Measurements from ENCODE around the gene STARD13. TPM values are rescaled to one million over a fixed set of nuclear protein-coding genes. Genes with fewer than 3 reads are reported as not detected.

The STARD13 gene
- total RNA-seq, 1 experiment from 2014 or later, result 2.1 TPM

DNA sequence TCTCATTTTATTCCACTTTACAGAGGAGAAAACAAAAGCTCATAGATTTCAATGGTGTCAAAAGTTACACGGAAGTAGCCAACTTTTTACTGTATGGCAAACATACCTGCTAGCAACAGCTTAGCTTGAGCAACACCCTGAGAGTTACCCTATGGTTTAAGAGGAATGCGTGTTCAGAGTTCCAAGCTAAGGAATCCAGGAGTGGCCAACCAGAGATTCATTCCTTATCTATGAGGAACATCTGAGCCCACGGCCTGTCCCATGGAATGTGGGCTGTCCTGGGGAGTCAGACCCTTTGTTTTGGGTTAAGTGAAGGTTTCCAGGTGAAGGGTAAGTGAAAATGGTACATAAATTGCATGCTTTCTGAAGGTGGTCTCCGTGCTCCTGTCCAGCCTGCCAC is 67.5 kb downstream of the STARD13 start:
- H3K4me1 ChIP-seq (ENCODE audit: insufficient read depth, low read length), result peaks cover 8% of the 10 kb centered on the region; the same call in 1 of the 2 replicates
- no peak overlapping the region for H3K27ac ChIP-seq (ENCODE audit: insufficient read length, low read depth, low read length)
- H3K79me2 ChIP-seq (ENCODE audit: insufficient read depth, low read length), result no peaks in the 10 kb centered on the region
- no peak overlapping the region for H2BK120ac ChIP-seq (ENCODE audit: low read depth, low read length, poor library complexity, severe bottlenecking)
- no peak overlapping the region for H3K18ac ChIP-seq (ENCODE audit: insufficient read length, low read depth, low read length)
- DNase-seq, result no peak
- H2AK5ac ChIP-seq (ENCODE audit: insufficient read length, low read length), result no peak overlapping the region
- Mint-ChIP-seq H3K4me3 (no peak overlapping the region), H3K36me3 (ENCODE audit: insufficient read depth in 1 of 3, low read depth in 3 of 3) (no peaks in the 10 kb centered on the region; a peak in 1 of 7 replicates), H3K27ac (no peak overlapping the region; a peak in 1 of 7 replicates), H3K9me3 (no peaks in the 10 kb centered on the region), H3K27me3 (ENCODE audit: low read depth) (no peaks in the 10 kb centered on the region), H3K4me1 (peaks cover 22 to 24% of the 10 kb centered on the region in 2 experiments)
- H3T11ph ChIP-seq (ENCODE audit: low read length), result no peak overlapping the region
- no peak overlapping the region for H4K5ac ChIP-seq (ENCODE audit: insufficient read length, low read depth, low read length)
- no peaks in the 10 kb centered on the region for H4K20me1 ChIP-seq (ENCODE audit: control insufficient read depth, insufficient read depth, insufficient read length)
- H2AFZ ChIP-seq (ENCODE audit: low read length), result no peak overlapping the region
- H3K9me3 ChIP-seq (ENCODE audit: control insufficient read depth, low read depth, low read length), result no peaks in the 10 kb centered on the region
- no peaks in the 10 kb centered on the region for H3K23me2 ChIP-seq (ENCODE audit: insufficient read length, low read depth, low read length, poor library complexity, severe bottlenecking)
- H3K14ac ChIP-seq (ENCODE audit: insufficient read depth, low read length), result no peak overlapping the region
- H2BK20ac ChIP-seq (ENCODE audit: low read depth, low read length, poor library complexity, severe bottlenecking), result no peak overlapping the region
- no peak overlapping the region for H2BK12ac ChIP-seq (ENCODE audit: insufficient read length, low read depth, low read length)
- WGBS (ENCODE audit: extremely low coverage, insufficient read length, low lambda C conversion rate), result no CpG with 5 or more reads among the region's 4 CpGs
- H3K4ac ChIP-seq (ENCODE audit: low read depth, low read length), result no peak overlapping the region
- no peak overlapping the region for H2BK15ac ChIP-seq (ENCODE audit: low read depth, low read length)
- no peak overlapping the region for H3K9ac ChIP-seq (ENCODE audit: extremely low read depth, insufficient read length, low read length)
- H3K4me2 ChIP-seq (ENCODE audit: insufficient read depth, insufficient read length, low read length), result no peak overlapping the region
- H2BK5ac ChIP-seq (ENCODE audit: insufficient read length, low read length), result no peak overlapping the region
- H4K91ac ChIP-seq (ENCODE audit: insufficient read length, low read depth, low read length), result no peak overlapping the region
- H3K79me1 ChIP-seq (ENCODE audit: insufficient read depth, low read depth, low read length, poor library complexity, severe bottlenecking), result no peaks in the 10 kb centered on the region
- TF ChIP-seq, protein P1, sequence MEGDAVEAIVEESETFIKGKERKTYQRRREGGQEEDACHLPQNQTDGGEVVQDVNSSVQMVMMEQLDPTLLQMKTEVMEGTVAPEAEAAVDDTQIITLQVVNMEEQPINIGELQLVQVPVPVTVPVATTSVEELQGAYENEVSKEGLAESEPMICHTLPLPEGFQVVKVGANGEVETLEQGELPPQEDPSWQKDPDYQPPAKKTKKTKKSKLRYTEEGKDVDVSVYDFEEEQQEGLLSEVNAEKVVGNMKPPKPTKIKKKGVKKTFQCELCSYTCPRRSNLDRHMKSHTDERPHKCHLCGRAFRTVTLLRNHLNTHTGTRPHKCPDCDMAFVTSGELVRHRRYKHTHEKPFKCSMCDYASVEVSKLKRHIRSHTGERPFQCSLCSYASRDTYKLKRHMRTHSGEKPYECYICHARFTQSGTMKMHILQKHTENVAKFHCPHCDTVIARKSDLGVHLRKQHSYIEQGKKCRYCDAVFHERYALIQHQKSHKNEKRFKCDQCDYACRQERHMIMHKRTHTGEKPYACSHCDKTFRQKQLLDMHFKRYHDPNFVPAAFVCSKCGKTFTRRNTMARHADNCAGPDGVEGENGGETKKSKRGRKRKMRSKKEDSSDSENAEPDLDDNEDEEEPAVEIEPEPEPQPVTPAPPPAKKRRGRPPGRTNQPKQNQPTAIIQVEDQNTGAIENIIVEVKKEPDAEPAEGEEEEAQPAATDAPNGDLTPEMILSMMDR (conservative IDR thresholded peaks at IDR 0.05), result no peak
- no peak overlapping the region for H3K23ac ChIP-seq (ENCODE audit: insufficient read length, low read depth, low read length)
- H3K56ac ChIP-seq (ENCODE audit: insufficient read length, low read depth, low read length), result no peak overlapping the region
- no peaks in the 10 kb centered on the region for H3K27me3 ChIP-seq (ENCODE audit: insufficient read depth, low read length)
- no peak overlapping the region for H4K8ac ChIP-seq (replicated peaks; ENCODE audit: insufficient read length, low read depth, low read length)

Measured in H9 (cell line).